ENCODE measurements around the gene SECISBP2L.

The SECISBP2L gene

DNA sequence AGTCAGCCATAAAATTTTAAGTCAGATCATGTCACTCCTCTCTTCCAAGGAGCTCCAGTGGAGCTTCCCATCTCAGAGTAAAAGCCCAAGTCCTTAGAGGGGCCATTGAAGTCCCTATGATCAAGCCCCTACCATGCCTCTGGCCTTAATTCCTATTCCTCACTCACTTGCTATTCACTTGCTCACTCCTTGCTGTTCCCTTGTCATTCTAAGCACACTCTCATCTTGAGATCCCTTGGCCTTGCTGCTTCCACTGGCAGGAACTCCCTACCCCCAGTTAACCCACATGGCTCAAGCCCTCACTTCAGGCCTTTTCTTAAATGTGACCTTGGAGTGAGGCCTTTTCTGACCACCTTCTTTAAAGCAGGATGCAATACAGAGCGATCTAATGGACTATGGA, 12.3 kb upstream of the SECISBP2L start:
- no peak overlapping the region for H3K4me3 ChIP-seq (ENCODE audit: extremely low read depth, insufficient read depth, low read length, poor library complexity, severe bottlenecking)
- H3K9me3 ChIP-seq (ENCODE audit: control insufficient read depth, low read length), result no peaks in the 10 kb centered on the region
- H3K4me1 ChIP-seq (ENCODE audit: control insufficient read depth, insufficient read depth, low read length, poor library complexity, severe bottlenecking), result peaks cover 10% of the 10 kb centered on the region
- 60 to 67% methylated on average over 1 of the region's 1 CpG for WGBS, 2 experiments (ENCODE audit: insufficient coverage in 2 of 2)
- no peak overlapping the region for H3K27ac ChIP-seq (ENCODE audit: low read depth, low read length, severe bottlenecking)
- H3K36me3 ChIP-seq (ENCODE audit: control insufficient read depth, insufficient read depth, low read length), result no peaks in the 10 kb centered on the region

DNA sequence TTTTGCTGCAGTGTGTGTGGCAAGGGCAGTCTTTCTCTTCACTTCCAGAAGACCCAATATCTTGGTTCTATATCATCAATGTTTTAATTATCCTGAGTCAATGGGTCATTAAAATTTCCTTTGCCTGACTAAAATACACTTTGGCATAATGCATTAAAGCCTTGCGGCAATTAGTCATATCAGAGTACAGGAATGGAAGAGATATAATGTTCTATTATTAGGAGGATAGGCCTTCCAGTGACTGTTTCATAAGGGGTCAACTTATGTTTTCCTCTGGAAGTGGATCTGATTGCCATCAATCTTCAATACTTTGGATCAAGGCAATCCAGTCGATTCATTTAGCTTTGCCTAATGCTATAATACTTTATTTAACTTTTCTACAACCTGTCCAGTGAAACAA, 9.4 kb upstream of the SECISBP2L start:
- no peaks in the 10 kb centered on the region for H3K36me3 ChIP-seq (ENCODE audit: control insufficient read depth, insufficient read depth, low read length)
- H3K4me3 ChIP-seq (ENCODE audit: extremely low read depth, insufficient read depth, low read length, poor library complexity, severe bottlenecking), result no peak overlapping the region
- no peaks in the 10 kb centered on the region for H3K9me3 ChIP-seq (ENCODE audit: control insufficient read depth, low read length)
- WGBS, 2 experiments (ENCODE audit: insufficient coverage in 2 of 2), result 90 to 100% methylated on average over 2 of the region's 2 CpGs
- H3K4me1 ChIP-seq (ENCODE audit: control insufficient read depth, insufficient read depth, low read length, poor library complexity, severe bottlenecking), result peaks cover 6% of the 10 kb centered on the region
- no peak overlapping the region for H3K27ac ChIP-seq (ENCODE audit: low read depth, low read length, severe bottlenecking)

DNA sequence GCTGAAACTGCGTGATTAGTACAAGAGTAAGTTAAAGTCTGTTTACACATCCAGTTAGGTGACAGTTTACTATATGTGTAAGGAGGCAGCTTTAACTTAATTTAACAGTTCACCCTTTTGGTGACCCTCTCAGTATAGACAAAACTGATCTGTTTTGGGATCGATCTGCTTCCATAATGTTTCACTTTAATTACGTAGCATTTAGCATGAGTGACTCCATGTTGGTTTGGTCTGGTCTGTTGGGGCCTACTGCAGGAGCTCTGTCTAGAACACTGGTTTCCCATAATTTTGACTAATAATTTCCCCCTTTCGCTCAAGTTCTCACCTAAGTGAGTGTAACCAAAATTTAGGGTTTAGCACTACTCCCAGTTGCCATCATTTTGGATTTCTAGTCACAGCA, 6.4 kb upstream of the SECISBP2L start:
- Histone ChIP-seq H3K9me3 (ENCODE audit: control insufficient read depth, low read length) (no peaks in the 10 kb centered on the region), H3K4me3 (ENCODE audit: extremely low read depth, insufficient read depth, low read length, poor library complexity, severe bottlenecking) (no peak overlapping the region), H3K36me3 (ENCODE audit: control insufficient read depth, insufficient read depth, low read length) (no peaks in the 10 kb centered on the region), H3K27ac (ENCODE audit: low read depth, low read length, severe bottlenecking) (no peak overlapping the region), H3K4me1 (ENCODE audit: control insufficient read depth, insufficient read depth, low read length, poor library complexity, severe bottlenecking) (no peaks in the 10 kb centered on the region)
- 93% methylated on average over 3 to 4 of the region's 4 CpGs for WGBS, 2 experiments (ENCODE audit: insufficient coverage in 2 of 2)

DNA sequence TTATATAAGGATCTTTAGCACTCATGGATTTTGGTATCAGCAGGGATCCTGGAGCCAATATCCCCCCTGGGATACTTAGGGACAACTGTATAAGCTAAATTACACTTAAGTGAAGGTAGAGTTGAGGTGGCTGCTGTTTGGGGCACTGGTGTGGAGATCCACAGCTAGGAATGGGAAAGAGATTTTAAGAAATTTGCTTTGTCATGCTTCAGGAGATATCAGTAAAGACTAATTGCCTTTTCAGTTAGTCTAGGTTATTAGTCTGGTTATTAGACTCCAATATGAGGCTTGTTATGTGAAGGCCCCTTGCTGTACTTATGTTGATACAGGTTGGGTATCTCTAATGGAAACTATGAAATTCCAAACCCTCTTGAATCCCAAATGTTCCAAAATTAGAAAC, 1.2 kb upstream of the SECISBP2L start:
- Histone ChIP-seq H3K4me3 (ENCODE audit: extremely low read depth, insufficient read depth, low read length, poor library complexity, severe bottlenecking) (no peak overlapping the region), H3K4me1 (ENCODE audit: control insufficient read depth, insufficient read depth, low read length, poor library complexity, severe bottlenecking) (no peaks in the 10 kb centered on the region), H3K9me3 (ENCODE audit: control insufficient read depth, low read length) (no peaks in the 10 kb centered on the region), H3K27ac (ENCODE audit: low read depth, low read length, severe bottlenecking) (no peak overlapping the region), H3K36me3 (ENCODE audit: control insufficient read depth, insufficient read depth, low read length) (peaks cover 3% of the 10 kb centered on the region)

DNA sequence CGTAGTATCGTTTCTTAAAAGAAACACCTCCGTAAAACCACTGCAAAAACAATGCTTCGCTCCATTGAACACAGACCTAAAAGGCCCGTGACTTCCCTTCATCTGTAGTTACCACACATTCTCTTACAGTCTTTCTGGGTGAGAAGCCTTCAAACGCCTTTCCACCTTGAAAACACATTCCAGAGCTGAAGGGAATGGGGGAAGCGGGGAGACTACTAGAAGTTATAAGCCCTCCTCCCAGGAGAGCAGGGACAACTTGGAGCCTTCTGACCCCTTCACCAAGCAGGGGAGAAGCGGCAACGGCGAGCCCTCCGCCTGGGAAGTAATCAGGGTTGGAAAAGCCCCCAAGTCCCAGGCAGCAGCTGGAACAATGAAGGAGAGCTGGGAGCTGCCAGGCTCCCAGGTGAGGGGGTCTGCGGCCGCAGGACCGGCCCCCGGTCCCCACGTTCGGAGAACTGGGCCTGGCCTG, 461 bp downstream of the SECISBP2L start:
- 0% methylated on average over 8 to 12 of the region's 17 CpGs for WGBS, 2 experiments (ENCODE audit: insufficient coverage in 2 of 2)
- Histone ChIP-seq H3K27ac (ENCODE audit: low read depth, low read length, severe bottlenecking) (peak overlapping the region; percentile 81), H3K36me3 (ENCODE audit: control insufficient read depth, insufficient read depth, low read length) (peaks cover 8% of the 10 kb centered on the region), H3K4me3 (ENCODE audit: extremely low read depth, insufficient read depth, low read length, poor library complexity, severe bottlenecking) (peak overlapping the region; percentile 91), H3K4me1 (ENCODE audit: control insufficient read depth, insufficient read depth, low read length, poor library complexity, severe bottlenecking) (no peaks in the 10 kb centered on the region), H3K9me3 (ENCODE audit: control insufficient read depth, low read length) (no peaks in the 10 kb centered on the region)

DNA sequence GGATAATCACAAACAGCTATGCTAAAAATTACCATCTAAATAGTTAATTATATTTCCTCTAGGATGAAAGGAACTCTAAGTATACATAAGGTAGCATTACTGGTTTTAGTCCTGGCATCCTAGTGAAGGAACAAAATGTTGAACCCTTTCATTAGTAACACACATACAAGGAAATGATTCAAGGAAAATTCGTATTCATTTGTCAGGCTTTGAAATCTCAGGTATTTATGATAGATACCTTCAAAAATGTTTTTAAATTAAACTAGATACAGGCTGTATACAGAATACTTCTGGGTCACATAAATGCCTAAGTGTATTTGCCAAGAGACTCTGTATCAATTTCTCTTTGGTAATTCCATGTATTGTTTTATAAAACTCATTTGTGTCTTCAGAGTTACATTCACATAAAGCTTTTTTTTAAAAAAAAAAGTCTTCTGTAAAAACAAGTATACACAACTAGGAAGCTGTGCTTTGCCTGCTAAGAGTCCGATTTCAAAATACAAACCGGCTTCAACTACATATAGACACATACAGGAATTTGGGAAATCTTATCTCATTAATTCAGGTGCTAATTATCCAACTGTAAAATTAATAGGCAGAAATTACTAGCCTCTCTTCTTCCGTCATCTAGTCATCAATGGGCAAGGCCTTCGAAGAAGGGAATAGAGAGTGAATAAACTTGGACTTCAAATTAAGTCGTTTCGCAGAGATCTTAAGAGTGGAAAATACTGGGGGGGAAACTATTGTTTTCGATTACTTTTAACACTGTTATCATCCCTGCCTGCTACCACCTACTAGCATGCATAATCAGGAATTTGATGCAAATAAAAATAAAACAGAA, 1.3 kb downstream of the SECISBP2L start:
- H3K27ac ChIP-seq (ENCODE audit: low read depth, low read length, severe bottlenecking), result peak overlapping the region; percentile 81
- H3K9me3 ChIP-seq (ENCODE audit: control insufficient read depth, low read length), result no peaks in the 10 kb centered on the region
- peak overlapping the region; percentile 91 for H3K4me3 ChIP-seq (ENCODE audit: extremely low read depth, insufficient read depth, low read length, poor library complexity, severe bottlenecking)
- peaks cover 8% of the 10 kb centered on the region for H3K36me3 ChIP-seq (ENCODE audit: control insufficient read depth, insufficient read depth, low read length)
- 25% methylated on average over 2 of the region's 8 CpGs; no CpG with 5 or more reads in 1 of the 2 experiments for WGBS, 2 experiments (ENCODE audit: insufficient coverage in 2 of 2)
- H3K4me1 ChIP-seq (ENCODE audit: control insufficient read depth, insufficient read depth, low read length, poor library complexity, severe bottlenecking), result no peaks in the 10 kb centered on the region

DNA sequence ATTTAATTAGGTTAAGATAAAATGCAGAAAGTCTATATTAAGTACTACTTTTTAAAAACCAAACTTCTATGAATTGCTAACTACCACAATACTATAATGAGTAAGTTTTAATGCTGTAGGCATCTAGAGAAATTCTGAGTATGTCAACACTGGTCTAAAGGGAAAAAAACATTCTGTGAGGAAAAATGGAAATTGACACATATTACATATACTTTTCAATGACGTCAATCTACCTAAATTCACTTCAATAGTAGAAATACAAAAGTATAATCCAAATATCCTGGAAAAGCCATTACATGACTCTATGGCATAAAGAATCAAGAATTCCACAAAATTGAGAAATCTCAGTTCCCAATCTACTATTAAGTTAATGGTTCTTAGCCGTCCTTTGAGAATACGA, 2.2 kb downstream of the SECISBP2L start:
- no peaks in the 10 kb centered on the region for H3K9me3 ChIP-seq (ENCODE audit: control insufficient read depth, low read length)
- H3K4me1 ChIP-seq (ENCODE audit: control insufficient read depth, insufficient read depth, low read length, poor library complexity, severe bottlenecking), result no peaks in the 10 kb centered on the region
- WGBS, 2 experiments (ENCODE audit: insufficient coverage in 2 of 2), result 100% methylated on average over 1 of the region's 3 CpGs; no CpG with 5 or more reads in 1 of the 2 experiments
- H3K4me3 ChIP-seq (ENCODE audit: extremely low read depth, insufficient read depth, low read length, poor library complexity, severe bottlenecking), result peak overlapping the region; percentile 91
- no peak overlapping the region for H3K27ac ChIP-seq (ENCODE audit: low read depth, low read length, severe bottlenecking)
- peaks cover 8% of the 10 kb centered on the region for H3K36me3 ChIP-seq (ENCODE audit: control insufficient read depth, insufficient read depth, low read length)

DNA sequence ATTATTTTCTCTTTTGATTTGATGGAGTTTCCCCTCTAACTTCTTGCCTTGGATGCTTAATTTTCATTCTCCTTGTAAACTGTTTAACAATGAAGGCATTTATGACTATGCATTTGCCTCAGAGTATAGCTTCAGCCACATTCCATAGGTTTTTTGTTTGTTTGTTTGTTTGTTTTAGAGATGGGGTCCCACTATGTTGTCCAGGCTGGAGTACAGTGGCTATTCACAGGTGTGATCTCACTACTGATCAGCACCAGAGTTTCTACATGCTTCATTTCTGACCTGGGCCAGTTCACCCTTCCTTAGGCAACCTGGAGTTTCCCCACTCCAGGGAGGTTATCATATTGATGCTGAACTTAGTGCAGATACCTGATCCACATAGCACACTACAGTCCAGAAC, 4.1 kb downstream of the SECISBP2L start:
- Histone ChIP-seq H3K9me3 (ENCODE audit: control insufficient read depth, low read length) (no peaks in the 10 kb centered on the region), H3K4me1 (ENCODE audit: control insufficient read depth, insufficient read depth, low read length, poor library complexity, severe bottlenecking) (no peaks in the 10 kb centered on the region), H3K36me3 (ENCODE audit: control insufficient read depth, insufficient read depth, low read length) (peaks cover 8% of the 10 kb centered on the region), H3K4me3 (ENCODE audit: extremely low read depth, insufficient read depth, low read length, poor library complexity, severe bottlenecking) (no peak overlapping the region), H3K27ac (ENCODE audit: low read depth, low read length, severe bottlenecking) (no peak overlapping the region)

DNA sequence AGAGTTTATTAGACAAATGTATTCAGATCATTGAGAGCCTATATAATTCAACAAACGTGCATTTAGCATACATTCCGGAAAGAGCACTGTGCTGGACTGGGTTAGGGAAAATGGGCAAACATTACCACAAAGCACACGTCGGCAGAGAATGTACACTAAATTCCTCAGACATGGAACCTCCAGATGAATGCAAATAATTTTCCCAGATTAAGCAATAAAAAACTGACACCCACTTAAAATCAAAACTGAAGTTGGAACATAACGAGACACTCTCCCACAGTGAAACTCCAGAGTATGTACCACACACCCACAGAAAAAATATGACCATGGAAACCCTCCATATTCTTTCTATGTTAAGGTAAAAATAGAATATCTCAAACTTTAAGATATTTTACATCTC, 4.8 kb downstream of the SECISBP2L start:
- no peak overlapping the region for H3K27ac ChIP-seq (ENCODE audit: low read depth, low read length, severe bottlenecking)
- H3K4me3 ChIP-seq (ENCODE audit: extremely low read depth, insufficient read depth, low read length, poor library complexity, severe bottlenecking), result no peak overlapping the region
- H3K4me1 ChIP-seq (ENCODE audit: control insufficient read depth, insufficient read depth, low read length, poor library complexity, severe bottlenecking), result no peaks in the 10 kb centered on the region
- WGBS, 2 experiments (ENCODE audit: insufficient coverage in 2 of 2), result 82 to 100% methylated on average over 2 to 4 of the region's 5 CpGs
- H3K9me3 ChIP-seq (ENCODE audit: control insufficient read depth, low read length), result no peaks in the 10 kb centered on the region
- H3K36me3 ChIP-seq (ENCODE audit: control insufficient read depth, insufficient read depth, low read length), result peaks cover 8% of the 10 kb centered on the region

DNA sequence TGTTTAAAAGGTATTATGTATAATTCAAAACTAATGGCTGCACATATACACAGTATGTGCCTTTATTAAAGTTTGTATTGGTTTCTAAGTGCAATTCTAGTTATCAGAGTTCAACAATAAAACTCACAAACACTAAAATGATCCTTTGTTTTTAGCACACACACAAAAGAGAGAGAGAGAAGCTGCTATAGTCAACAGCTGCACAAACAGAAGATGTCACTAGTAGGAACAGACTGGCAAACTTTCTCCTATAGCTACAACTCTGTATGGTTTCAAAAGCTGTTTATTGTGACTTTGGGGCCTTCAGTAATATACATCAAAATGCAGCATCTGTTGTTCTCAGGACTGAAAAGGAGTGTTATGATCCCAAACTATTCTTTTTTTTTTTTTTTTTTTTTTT, 6.1 kb downstream of the SECISBP2L start:
- Histone ChIP-seq H3K27ac (ENCODE audit: low read depth, low read length, severe bottlenecking) (no peak overlapping the region), H3K9me3 (ENCODE audit: control insufficient read depth, low read length) (no peaks in the 10 kb centered on the region), H3K4me1 (ENCODE audit: control insufficient read depth, insufficient read depth, low read length, poor library complexity, severe bottlenecking) (no peaks in the 10 kb centered on the region), H3K36me3 (ENCODE audit: control insufficient read depth, insufficient read depth, low read length) (peaks cover 19% of the 10 kb centered on the region), H3K4me3 (ENCODE audit: extremely low read depth, insufficient read depth, low read length, poor library complexity, severe bottlenecking) (no peak overlapping the region)

DNA sequence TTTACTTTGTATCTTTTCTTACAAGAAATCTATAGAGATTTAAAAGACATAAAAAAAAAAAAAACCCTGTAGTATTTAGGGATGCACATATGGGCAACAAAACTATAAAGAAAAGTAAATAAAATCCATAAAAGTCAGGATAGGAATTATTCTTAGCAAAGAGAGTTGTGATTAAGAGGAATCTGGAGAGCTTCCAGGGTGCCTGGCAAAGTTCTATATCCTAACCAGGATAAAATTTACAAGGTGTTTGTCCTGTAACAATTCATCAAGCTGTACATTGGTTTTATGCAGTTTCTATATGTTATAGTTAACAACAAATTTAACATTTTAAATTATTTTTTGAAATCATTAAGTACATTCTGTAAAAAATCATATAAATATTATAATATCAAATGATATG, 7.9 kb downstream of the SECISBP2L start:
- H3K36me3 ChIP-seq (ENCODE audit: control insufficient read depth, insufficient read depth, low read length), result peaks cover 23% of the 10 kb centered on the region
- H3K4me3 ChIP-seq (ENCODE audit: extremely low read depth, insufficient read depth, low read length, poor library complexity, severe bottlenecking), result no peak overlapping the region
- H3K4me1 ChIP-seq (ENCODE audit: control insufficient read depth, insufficient read depth, low read length, poor library complexity, severe bottlenecking), result peaks cover 3% of the 10 kb centered on the region
- H3K9me3 ChIP-seq (ENCODE audit: control insufficient read depth, low read length), result no peaks in the 10 kb centered on the region
- H3K27ac ChIP-seq (ENCODE audit: low read depth, low read length, severe bottlenecking), result no peak overlapping the region

Data from mesodermal cell (in vitro differentiated cells).